GM21360 (cell line): ENCODE results near the gene FAAP20.

Experiments
- ATAC-seq: cut with Tn5 transposase; IDR thresholded peaks from one replicate; pipeline ENCODE4 v1.9.1; 2021; ENCODE audit warnings: mild to moderate bottlenecking, moderate library complexity; ENCODE audit not compliant: unreplicated experiment

Gene FAAP20

DNA sequence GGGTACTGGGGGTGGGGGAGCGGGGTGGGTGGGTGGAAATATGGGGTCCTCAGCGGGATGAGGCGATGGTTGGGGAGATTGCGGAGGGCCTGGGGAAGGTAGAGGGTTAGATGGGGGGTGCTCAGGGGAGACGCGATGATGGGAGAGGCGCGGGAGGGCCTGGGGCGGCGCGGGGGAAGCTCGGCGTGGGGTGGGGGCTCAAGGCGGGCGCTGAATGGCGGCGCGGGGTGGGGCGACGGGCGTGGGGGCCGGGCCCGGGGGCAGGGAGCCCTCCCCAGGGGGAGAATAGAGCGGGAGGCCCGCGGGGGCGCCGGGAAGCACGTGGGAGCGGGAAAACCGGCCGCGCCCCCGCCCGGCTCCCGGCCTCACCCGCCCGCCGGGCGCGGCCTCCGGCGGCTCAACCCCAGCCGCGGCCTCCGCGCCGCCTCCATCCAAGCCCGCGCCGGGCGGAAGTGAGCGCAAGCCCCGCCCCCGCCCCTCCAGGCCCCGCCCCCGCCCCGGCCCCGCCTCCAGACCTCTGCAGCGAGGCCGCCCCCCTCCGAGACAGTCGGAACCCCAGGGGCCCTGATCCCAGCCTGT, at the start of gene FAAP20:
Gene FAAP20, minus strand, starts transcription at position 454 of the 579 bp plus-strand sequence. Its CDS starts 23 bp downstream, at position 431.
- ATAC-seq = peak; percentile 42

DNA sequence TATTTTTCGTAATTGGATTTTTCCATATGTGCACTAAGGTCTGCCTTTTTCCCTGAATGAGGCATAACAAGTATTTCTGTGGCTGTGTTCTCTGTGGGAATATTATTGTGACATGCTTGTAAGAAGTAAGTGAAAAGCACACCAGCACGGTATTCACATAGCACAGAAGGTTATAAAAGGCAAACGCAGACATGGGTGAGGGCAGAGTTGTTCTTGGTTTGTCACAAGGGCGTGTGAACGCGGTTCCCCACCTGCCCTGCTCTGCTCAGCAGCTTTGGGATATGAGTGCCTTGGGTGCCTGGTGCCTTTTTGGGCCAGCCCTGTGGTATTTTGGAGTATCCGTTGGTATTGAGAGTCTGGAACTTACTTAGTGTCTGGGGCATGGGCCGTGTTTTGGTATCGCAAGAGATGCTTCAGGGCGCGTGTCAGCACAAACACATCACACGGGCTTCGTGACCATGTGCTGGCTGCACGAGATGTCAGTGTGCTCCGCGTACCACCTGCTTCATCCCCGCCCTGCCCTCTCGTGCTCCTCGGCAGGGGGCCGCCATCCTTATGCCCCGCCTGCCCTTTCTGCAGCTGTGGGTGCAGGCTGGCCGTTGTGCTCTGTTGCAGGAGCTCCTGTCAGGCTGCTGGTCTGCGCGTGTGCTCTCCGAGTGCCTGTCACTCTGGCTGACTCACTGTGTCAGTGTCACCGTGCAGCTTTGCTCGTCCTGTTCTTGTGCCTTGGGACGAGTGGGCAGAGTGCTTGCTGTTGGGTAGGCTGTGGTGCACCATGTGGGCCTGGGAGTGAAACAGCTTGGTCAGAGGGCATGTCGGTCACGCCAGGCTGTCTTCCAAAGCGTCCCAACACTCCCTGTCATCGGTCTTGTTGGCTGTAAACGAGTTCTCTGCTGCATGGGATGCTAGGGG, 48.5 kb upstream of the FAAP20 start:
- ATAC-seq = no peak

- ATAC-seq = no peak
Observed at GRCh38 chr1:2241820-2242219, 47.2 kb upstream of the FAAP20 start.

DNA sequence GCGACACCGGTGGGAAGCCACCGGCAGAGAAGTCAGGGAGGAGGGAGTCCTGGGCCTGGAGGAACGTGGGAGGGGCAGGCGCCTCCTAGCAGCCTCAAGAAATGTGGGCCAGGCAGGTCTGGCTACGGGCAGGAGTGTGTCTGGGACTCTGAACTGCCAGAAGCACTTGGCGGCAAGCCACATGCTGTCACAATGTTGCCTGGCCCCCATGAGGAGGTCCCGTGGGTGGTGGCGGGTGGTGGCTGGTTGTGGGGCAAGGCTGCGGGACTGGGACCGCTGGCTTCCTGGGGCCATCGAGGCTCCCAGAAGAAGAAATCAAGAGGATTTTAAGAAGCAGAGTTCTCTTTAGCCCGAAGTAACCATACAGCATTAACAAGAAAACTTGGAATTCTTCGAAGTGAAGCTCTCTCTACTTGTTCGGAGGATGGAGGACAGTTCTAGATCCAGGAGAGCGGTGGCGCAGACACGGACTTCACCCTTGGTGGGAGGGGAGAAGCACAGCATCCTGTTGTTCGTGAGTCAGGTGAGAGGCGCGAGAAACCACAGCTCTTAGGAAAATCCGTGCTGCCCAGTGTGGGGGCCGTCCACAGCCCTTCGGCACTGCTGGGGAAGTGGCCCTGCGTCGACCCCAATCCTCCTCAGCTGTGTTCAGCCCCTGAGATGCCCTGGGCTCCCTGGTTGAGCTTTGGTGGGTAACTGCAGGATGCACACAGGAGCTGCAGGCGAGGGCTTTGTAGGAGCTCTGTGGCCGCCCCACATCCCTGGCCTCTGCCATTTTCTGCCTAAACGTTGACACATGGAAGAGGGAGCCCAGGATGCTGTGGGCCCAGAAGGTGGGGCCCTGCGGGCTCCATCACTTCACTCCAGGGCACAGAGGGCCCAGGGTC, 45.9 kb upstream of the FAAP20 start:
- ATAC-seq = no peak

DNA sequence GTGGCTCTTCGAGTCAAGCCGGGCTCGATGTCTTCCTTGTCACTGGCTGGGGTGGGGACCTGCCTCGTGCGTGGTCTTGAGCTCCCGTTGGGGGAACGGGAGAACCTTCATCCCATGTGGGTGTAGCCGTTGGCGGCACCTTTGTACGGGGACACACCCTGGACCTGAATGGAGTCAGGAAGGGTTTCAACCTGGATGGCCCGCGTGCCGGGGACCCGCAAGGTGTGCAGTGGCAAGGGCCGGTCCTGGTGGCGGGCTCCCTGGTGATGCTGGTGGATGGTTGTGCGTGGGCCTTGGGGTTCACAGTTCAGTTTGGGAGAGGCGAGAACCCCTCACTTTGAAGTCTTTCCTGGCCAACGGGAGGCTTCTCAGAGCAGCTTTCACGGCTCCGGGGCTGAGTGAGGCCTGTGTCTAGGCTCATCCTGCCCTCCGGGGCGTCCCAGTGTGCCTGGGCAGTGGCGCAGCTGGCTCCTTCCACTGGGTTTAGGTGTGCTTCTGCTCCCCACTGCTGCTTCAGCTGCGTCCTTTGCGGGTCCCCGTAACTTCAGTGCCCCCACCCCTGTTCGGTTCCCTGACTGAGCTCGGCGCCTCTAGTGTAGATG, 44.9 kb upstream of the FAAP20 start:
- ATAC-seq = no peak

DNA sequence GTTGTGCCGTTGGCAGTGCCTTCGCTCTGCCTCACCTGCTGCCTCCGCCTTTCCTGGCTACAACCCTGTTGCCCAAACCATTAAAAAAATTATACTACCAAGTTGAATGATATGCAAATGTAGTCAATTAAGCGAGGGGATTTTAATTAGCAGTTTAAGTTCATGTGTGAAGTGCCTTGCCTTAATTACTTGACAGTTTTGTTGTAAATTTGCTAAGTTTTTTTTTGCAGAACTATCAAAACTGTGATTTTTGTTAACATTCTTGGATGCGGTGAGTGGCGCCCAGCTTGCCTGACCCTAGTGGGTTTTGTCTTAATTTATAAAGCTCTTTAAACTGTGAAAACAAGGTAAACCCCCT, 44.4 kb upstream of the FAAP20 start:
- ATAC-seq = no peak

- ATAC-seq = no peak
Observed at GRCh38 chr1:2238361-2239012, 43.9 kb upstream of the FAAP20 start.

DNA sequence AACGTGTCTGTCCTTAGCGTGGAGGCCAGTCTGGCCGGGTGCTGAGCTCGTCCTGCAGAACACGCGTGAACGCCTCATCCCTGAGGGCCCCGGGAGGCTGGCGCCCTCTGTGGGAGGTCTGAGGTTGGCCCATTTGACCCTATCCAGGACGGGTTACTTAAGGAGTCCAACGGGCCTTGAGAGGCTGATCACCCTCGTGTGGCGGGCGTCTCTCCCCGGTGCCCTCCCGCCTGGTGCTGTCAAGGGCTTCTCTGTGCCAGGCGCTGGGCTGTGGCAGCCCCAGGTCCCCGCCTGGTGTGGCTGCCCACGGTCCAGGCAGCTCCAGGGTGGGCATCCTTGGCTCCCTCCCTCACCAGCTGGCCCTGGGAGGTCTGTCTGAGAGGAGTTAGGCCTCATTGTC, 43.2 kb upstream of the FAAP20 start:
- no peak for ATAC-seq

DNA sequence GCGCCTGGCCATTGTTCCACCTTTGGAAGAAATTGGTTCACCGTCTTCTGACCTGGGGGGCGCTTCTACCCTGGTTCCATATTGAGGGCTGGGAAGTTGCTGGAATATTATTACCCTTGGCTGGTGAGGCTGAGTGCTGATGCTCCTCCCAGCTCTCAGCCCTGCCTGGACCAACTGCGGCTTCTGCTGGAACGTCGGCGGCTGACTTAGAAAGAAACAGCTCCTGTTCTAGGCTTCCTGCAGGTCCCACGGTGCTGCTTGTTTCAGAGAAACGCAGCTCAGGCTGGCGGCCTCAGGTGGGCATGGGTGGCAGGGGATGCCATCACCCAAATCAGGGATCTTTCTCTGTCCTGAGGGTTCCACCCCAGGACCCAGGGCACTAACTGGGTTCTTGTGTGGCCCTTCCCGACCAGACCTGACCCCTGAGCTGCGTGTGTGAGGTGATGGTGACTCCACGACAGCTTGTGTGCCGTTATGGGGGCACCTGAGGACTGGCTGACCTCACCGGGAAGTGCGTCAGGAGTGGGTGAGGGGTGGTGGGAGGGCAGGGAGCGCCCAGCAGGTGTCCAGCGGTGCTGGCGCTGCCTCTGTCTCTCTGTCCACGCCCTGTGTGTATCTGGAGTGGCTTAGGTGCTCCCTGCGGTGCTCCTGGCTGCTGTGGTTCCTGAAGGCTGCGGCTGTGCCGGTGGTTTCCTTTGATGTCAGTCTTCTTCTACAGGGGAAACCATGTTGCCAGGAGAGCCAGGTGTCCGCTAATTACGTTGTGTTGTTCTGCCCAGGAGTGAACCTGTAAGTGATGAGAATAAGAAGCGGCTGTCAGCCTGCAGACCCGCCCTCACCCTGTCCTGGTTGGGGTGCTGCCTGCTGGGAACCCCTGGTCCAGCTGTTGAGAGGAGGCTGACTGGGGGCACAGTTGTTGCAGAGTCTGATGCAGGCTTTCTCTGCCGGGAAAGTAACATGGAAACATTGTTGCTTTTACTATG, 42.4 kb upstream of the FAAP20 start:
- ATAC-seq = no peak

- ATAC-seq = no peak
Observed at GRCh38 chr1:2235300-2235998, 40.9 kb upstream of the FAAP20 start.

- no peak for ATAC-seq
Observed at GRCh38 chr1:2234762-2235113, 40.2 kb upstream of the FAAP20 start.

DNA sequence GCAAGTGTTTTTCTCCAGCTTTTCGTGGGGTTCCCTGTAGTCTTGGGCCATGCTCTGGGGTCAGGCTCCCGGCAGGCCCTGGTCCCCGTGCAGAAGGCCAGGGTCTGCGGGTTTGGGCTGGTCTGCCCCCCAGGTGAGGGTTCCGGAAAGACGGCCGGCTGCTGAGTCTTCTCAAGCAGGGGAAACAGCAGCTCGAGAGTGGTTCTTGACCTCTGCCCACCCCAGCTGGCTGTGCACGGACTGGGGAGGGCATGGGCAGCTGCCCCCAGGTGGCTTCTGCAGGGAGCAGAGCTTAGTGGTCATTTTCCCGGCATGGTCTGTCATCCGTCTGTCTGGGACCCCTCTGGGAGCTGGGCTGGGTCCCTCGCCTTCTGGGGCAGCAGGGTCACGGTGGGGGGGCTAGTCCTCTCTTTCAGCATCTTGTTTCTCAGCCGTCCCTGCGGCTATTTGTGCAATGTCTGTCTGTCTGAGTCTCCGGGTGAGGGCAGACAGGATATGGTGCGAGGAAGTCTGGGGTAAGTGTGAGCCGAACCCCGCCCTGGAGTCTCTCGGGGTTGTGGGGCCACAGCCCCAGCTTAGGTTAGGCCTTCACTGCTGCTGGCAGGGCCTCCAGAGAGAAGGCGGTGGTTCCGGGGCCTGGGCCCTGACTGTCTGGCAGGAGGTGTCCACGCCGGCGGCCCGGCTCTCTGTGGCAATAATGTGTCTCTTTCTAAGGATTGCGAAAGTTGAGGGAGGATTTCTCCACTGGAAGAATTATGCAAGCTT, 39.6 kb upstream of the FAAP20 start:
- ATAC-seq = no peak

GRCh38 chr1:2233468-2233867, 38.9 kb upstream of the FAAP20 start:
- no peak for ATAC-seq

GRCh38 chr1:2232916-2233438, 38.4 kb upstream of the FAAP20 start:
- no peak for ATAC-seq

- no peak for ATAC-seq
Observed at GRCh38 chr1:2232255-2232915, 37.8 kb upstream of the FAAP20 start.

- ATAC-seq = no peak
Observed at GRCh38 chr1:2231532-2232254, 37.1 kb upstream of the FAAP20 start.
